Natural killer cell (primary cell): ENCODE measurements around the gene YOD1. TPM values are rescaled to one million over a fixed set of nuclear protein-coding genes. Genes with fewer than 3 reads are reported as not detected.
A peak's percentile ranks its signal among the peaks of the same experiment; 100 is the strongest.

ENCODE experiments used
- ATAC-seq, 3 donors: fragments of 150-1000 bp in 2 of 3; fragments of 200-7000 bp in 1 of 3; cut with Tn5 transposase; 1 replicate in 1 of 3; 2 replicates in 2 of 3; pipeline ENCODE4 v1.10.0; 2021; ENCODE audit warnings: mild to moderate bottlenecking in 2 of 3, moderate library complexity in 2 of 3
- DNase-seq, 2 donors: peaks; one replicate each; pipeline versions ENCODE4 v3.0.0 to v3.0.0-alpha.2; 2013 to 2021; ENCODE audit warnings: mixed read lengths in 1 of 2
- H3K27ac ChIP-seq: one replicate; pipeline ENCODE4 v1.5.1; 2013; ENCODE audit warnings: mild to moderate bottlenecking, low read length
- H3K27me3 ChIP-seq: one replicate; pipeline ENCODE4 v1.6.1; 2013; ENCODE audit warnings: low read length; ENCODE audit not compliant: control insufficient read depth, insufficient read depth
- H3K36me3 ChIP-seq: one replicate; pipeline ENCODE4 v1.6.1; 2013; ENCODE audit warnings: low read length; ENCODE audit not compliant: control insufficient read depth, insufficient read depth
- H3K4me1 ChIP-seq: one replicate; pipeline ENCODE4 v1.6.1; 2013; ENCODE audit warnings: low read length; ENCODE audit not compliant: control insufficient read depth, insufficient read depth
- H3K4me3 ChIP-seq: one replicate; pipeline ENCODE4 v1.5.1; 2013; ENCODE audit warnings: low read length
- H3K9me3 ChIP-seq: one replicate; pipeline ENCODE4 v1.6.1; 2013; ENCODE audit warnings: low read length; ENCODE audit not compliant: control insufficient read depth, insufficient read depth
- H3K27ac Mint-ChIP-seq, 2 donors: one replicate each; pipeline ENCODE4 v1.8.0; 2022; ENCODE audit warnings: mild to moderate bottlenecking in 2 of 2, mixed read lengths in 2 of 2, moderate library complexity in 1 of 2
- H3K27me3 Mint-ChIP-seq, 2 donors: one replicate each; pipeline ENCODE4 v1.8.0; 2022; ENCODE audit warnings: low read depth in 2 of 2, mixed read lengths in 2 of 2
- H3K36me3 Mint-ChIP-seq: one replicate; pipeline ENCODE4 v1.8.0; 2022; ENCODE audit warnings: mixed read lengths
- H3K4me1 Mint-ChIP-seq, 2 donors: one replicate each; pipeline ENCODE4 v1.8.0; 2022; ENCODE audit warnings: mixed read lengths in 2 of 2
- H3K4me3 Mint-ChIP-seq: one replicate; pipeline ENCODE4 v1.8.0; 2022; ENCODE audit warnings: mild to moderate bottlenecking, moderate library complexity, mixed read lengths
- H3K9me3 Mint-ChIP-seq, 2 donors: one replicate each; pipeline ENCODE4 v1.8.0; 2022; ENCODE audit warnings: mixed read lengths in 2 of 2
- CTCF ChIP-seq: fragments of 200-600 bp; IDR thresholded peaks from one replicate; pipeline ENCODE4 v1.8.0; 2022; ENCODE audit warnings: antibody characterized with exemption
- WGBS: methylation state at CpG from one replicate; pipeline ENCODE4 v1.1.7; 2013; ENCODE audit warnings: missing lambda C conversion rate; ENCODE audit not compliant: insufficient coverage; 5-methylcytosine and 5-hydroxymethylcytosine counted together
- intact Hi-C: fragments of 100-400 bp; cut with micrococcal nuclease; formaldehyde crosslinking; loops from one replicate; pipeline ENCODE4 v1.14.2; 2022
- total RNA-seq, 4 donors: library from RNA; stranded (reverse); fragments of 120-200 nt in 1 of 4; gene quantifications; one replicate each; pipeline versions ENCODE4 v1.2.3 to v1.2.4, GENCODE V29; 2013 to 2022

The YOD1 gene
- total RNA-seq, 3 donors from 2014 or later (not counting 1 experiment from before 2014, with no cell fraction given) = 20.6 to 22.8 (median 21.2) TPM

DNA sequence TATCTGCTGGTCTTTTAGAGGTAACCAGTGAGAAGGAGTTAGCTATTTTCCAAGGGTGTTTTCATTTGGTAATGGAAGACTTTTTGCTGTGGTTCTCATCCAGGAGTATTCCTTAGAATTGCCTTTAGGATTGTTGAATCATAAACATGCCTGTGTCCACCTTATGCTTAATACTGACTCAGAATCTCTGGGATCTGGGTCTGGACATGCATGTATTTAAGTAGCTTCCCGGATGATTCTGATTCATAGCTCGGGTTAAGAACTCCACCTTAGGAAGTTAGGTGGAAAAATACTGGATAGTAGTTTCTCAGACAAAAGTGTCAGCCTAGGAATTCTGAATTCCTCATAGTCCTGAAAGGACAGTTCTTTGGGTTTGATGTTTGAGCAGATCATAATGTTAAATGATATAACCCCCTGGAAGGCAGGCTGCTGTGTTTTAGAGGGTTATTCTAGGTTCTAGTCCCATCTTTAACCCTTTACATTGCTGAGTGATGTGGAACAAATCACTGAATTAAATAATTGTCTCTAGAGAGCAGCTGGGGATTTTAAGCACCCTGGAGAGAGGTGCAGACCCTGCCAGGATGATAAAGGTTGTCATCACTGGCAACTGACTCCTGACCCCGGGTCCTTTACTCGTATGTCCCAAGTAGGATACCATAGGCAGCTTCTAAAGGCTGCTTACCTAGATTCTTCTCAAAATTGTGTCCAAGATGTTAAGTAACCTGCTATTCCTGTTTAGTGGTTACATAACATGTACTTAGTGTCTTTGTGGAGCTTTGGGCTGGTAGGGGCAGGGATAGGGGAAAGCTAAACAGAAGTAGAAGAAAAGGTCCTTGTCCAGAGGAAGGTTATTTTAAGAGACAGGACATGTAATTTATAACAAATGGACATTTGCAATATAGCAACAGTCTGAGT is 23.2 kb upstream of the YOD1 start:
- Mint-ChIP-seq H3K27me3 (peaks cover 0 to 6% of the 10 kb centered on the region in 2 donors), H3K27ac (no peak overlapping the region), H3K9me3 (no peaks in the 10 kb centered on the region), H3K4me3 (no peak overlapping the region), H3K4me1 (peaks cover 20 to 22% of the 10 kb centered on the region in 2 donors), H3K36me3 (no peaks in the 10 kb centered on the region)
- H3K4me3 ChIP-seq = no peak overlapping the region
- no peak overlapping the region for H3K27ac ChIP-seq
- no peaks in the 10 kb centered on the region for H3K36me3 ChIP-seq
- no peaks in the 10 kb centered on the region for H3K9me3 ChIP-seq
- no peaks in the 10 kb centered on the region for H3K27me3 ChIP-seq
- no peak for TF ChIP-seq CTCF
- ATAC-seq (no peak), DNase-seq (no peak)
- peaks cover 23% of the 10 kb centered on the region for H3K4me1 ChIP-seq
- WGBS = 89% methylated on average over 4 of the region's 4 CpGs
- intact Hi-C loops = no loop called here

DNA sequence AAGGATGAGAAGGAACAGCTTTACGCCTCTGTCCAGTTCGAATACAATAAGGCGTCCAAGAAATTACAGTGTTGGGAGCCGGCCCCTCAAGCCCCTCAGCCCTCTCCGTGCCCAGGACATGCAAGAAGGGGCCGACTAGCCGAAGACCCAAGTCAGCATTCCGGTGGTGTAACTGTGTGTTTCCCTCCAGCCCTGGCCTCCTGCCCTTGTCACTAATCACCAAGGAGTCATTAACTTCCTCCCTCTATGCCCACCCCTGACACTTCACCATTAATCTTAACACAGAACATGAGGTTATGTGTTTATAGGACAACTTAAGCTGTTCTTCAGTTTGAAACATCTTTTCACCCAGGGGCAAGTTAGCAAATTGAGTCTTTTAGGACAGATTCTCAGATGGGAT is 21.2 kb upstream of the YOD1 start:
- intact Hi-C loops = no loop called here
- Mint-ChIP-seq H3K9me3 (no peaks in the 10 kb centered on the region), H3K4me3 (no peak overlapping the region), H3K36me3 (no peaks in the 10 kb centered on the region), H3K27me3 (peaks cover 0 to 6% of the 10 kb centered on the region in 2 donors), H3K4me1 (peaks cover 24 to 26% of the 10 kb centered on the region in 2 donors), H3K27ac (no peak overlapping the region)
- Histone ChIP-seq H3K4me3 (no peak overlapping the region), H3K27ac (no peak overlapping the region), H3K27me3 (no peaks in the 10 kb centered on the region), H3K36me3 (no peaks in the 10 kb centered on the region), H3K9me3 (no peaks in the 10 kb centered on the region), H3K4me1 (peaks cover 25% of the 10 kb centered on the region)
- DNase-seq (no peak), ATAC-seq (no peak)
- TF ChIP-seq CTCF = no peak
- WGBS = 64% methylated on average over 8 of the region's 8 CpGs

GRCh38 chr1:207071426-207071825 is 20.4 kb upstream of the YOD1 start:
- peak in 1 of 2 donors; percentile 70 for DNase-seq
- H3K27ac Mint-ChIP-seq = peak overlapping the region in 1 of 2 donors; percentile 72
- 76% methylated on average over 4 of the region's 6 CpGs for WGBS

More at GRCh38 chr1:207071426-207071825, 20.4 kb upstream of the YOD1 start:
- TF ChIP-seq CTCF = no peak
- no peak for ATAC-seq
- Mint-ChIP-seq H3K4me1 (peaks cover 24 to 26% of the 10 kb centered on the region in 2 donors), H3K9me3 (no peaks in the 10 kb centered on the region), H3K4me3 (no peak overlapping the region), H3K27me3 (peaks cover 0 to 6% of the 10 kb centered on the region in 2 donors), H3K36me3 (no peaks in the 10 kb centered on the region)
- Histone ChIP-seq H3K4me3 (no peak overlapping the region), H3K27ac (no peak overlapping the region), H3K9me3 (no peaks in the 10 kb centered on the region), H3K27me3 (no peaks in the 10 kb centered on the region), H3K4me1 (peaks cover 25% of the 10 kb centered on the region), H3K36me3 (no peaks in the 10 kb centered on the region)
- intact Hi-C loops = no loop called here
